Neural cell (in vitro differentiated cells): ENCODE results near the gene ANKRD44.

Source experiments
- EP300 ChIP-seq: fragments of 450-650 bp; conservative IDR thresholded peaks from 2 replicates; pipeline ENCODE4 v1.6.1; 2014; ENCODE audit warnings: antibody characterized with exemption, mild to moderate bottlenecking, moderate library complexity; ENCODE audit not compliant: poor library complexity, severe bottlenecking
- EZH2 ChIP-seq: fragments of 200-600, 300-800 bp; shearing (Covaris generic), sonication (generic); IDR thresholded peaks from 2 replicates; pipeline ENCODE4 v1.6.1; 2014; ENCODE audit warnings: antibody characterized with exemption, low read length, borderline replicate concordance, mild to moderate bottlenecking; ENCODE audit not compliant: insufficient read depth, poor library complexity, severe bottlenecking
- POLR2AphosphoS5 ChIP-seq: IDR thresholded peaks from 2 replicates; pipeline ENCODE4 v1.6.1; 2012
- TAF1 ChIP-seq: IDR thresholded peaks from 2 replicates; pipeline ENCODE4 v1.6.1; 2012; ENCODE audit warnings: low read depth
- TF ChIP-seq, protein P1 (sequence below): fragments of 450-650 bp; IDR thresholded peaks from 2 replicates; pipeline ENCODE4 v1.5.1; 2014; ENCODE audit warnings: antibody characterized with exemption, mild to moderate bottlenecking, moderate library complexity; ENCODE audit not compliant: poor library complexity, severe bottlenecking

DNA sequence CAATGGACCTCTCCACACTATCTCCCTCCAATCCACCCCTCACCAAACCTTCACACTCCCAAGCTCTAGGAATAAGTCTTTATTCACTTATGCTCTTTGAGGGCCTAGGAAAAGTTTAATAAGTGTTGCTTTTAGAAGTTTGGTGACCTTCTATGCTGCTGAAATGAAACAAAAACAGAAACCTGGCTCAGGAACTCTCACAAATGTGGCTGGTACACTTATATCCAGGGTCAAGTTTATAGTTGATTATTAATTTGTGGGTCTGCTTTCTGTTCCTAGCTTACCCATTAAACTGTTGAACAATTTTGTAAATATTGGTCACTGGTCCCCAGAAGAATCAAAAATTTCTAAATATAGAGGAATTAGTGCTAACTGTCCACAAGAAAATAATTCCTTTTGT is 14.2 kb upstream of the ANKRD44 start:
- TF ChIP-seq TAF1 (no peak), EP300 (no peak), EZH2 (no peak), POLR2AphosphoS5 (no peak)
- TF ChIP-seq, protein P1, sequence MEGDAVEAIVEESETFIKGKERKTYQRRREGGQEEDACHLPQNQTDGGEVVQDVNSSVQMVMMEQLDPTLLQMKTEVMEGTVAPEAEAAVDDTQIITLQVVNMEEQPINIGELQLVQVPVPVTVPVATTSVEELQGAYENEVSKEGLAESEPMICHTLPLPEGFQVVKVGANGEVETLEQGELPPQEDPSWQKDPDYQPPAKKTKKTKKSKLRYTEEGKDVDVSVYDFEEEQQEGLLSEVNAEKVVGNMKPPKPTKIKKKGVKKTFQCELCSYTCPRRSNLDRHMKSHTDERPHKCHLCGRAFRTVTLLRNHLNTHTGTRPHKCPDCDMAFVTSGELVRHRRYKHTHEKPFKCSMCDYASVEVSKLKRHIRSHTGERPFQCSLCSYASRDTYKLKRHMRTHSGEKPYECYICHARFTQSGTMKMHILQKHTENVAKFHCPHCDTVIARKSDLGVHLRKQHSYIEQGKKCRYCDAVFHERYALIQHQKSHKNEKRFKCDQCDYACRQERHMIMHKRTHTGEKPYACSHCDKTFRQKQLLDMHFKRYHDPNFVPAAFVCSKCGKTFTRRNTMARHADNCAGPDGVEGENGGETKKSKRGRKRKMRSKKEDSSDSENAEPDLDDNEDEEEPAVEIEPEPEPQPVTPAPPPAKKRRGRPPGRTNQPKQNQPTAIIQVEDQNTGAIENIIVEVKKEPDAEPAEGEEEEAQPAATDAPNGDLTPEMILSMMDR, result no peak
